Breast epithelium (tissue), 3 donors: ENCODE measurements around the gene PRDM16.

Experiments used
- POLR2A ChIP-seq: fragments of 450-650 bp; IDR thresholded peaks from one replicate; pipeline ENCODE4 v1.6.1; 2016; ENCODE audit warnings: antibody characterized with exemption, mild to moderate bottlenecking, moderate library complexity
- POLR2AphosphoS5 ChIP-seq, 3 donors: sonication (generic); formaldehyde crosslinking; IDR thresholded peaks; one replicate each; pipeline ENCODE4 v1.6.1; 2017; ENCODE audit warnings: antibody characterized with exemption in 3 of 3
- TF ChIP-seq, protein P1 (sequence below), 3 donors: fragments of 450-650 bp; IDR thresholded peaks; one replicate each; pipeline ENCODE4 v1.5.1; 2016 to 2017; ENCODE audit warnings: antibody characterized with exemption in 3 of 3, mild to moderate bottlenecking in 3 of 3, moderate library complexity in 3 of 3

DNA sequence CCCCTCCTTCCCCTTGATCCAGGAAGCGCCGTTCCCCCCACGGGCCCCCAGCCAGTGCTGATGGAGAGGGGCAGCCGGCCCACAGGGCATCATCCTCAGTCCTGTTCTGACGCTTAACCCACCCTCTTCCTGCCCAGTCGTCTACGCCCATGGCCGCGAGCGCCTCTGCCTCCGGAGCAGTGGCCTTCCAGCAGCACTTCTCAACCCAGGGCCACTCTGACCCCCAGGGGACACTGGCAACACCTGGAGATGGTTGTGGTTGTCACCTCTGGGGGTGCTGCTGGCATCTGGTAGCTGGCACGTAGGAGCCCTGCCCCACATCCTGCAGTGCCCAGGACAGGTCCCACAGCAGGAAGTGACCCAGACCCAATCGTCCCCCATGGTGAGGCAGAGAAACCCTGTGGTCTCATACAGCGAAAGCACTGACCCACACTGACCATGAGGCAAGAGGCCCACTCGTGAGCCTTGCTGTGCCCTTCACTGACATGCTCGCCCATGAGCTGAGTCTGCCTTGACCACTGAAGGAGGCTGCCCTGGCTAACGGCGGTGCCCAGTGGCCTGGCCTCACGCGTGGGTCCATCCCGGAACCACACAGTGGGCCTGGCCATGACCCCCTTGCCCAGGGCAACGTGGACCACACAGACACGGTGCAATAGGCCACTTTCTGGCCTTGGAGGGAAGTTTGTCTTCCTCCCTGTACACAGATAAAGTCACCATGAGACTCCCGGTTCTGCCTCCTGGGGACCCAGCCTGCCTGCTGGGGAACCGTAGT lies 288.7 kb downstream of the PRDM16 start:
- TF ChIP-seq, protein P1, sequence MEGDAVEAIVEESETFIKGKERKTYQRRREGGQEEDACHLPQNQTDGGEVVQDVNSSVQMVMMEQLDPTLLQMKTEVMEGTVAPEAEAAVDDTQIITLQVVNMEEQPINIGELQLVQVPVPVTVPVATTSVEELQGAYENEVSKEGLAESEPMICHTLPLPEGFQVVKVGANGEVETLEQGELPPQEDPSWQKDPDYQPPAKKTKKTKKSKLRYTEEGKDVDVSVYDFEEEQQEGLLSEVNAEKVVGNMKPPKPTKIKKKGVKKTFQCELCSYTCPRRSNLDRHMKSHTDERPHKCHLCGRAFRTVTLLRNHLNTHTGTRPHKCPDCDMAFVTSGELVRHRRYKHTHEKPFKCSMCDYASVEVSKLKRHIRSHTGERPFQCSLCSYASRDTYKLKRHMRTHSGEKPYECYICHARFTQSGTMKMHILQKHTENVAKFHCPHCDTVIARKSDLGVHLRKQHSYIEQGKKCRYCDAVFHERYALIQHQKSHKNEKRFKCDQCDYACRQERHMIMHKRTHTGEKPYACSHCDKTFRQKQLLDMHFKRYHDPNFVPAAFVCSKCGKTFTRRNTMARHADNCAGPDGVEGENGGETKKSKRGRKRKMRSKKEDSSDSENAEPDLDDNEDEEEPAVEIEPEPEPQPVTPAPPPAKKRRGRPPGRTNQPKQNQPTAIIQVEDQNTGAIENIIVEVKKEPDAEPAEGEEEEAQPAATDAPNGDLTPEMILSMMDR (IDR thresholded peaks at IDR 0.05) = no peak
- TF ChIP-seq POLR2A (no peak), POLR2AphosphoS5 (IDR thresholded peaks at IDR 0.05) (no peak)
